NCI-H345 (cell line): Measurements from ENCODE around the gene SLC22A17.
A peak's percentile ranks its signal among the peaks of the same experiment; 100 is the strongest.

Source experiments
- DNase-seq: peaks from one replicate; lab custom pipeline; 2025; lab: John Stamatoyannopoulos, UW

The SLC22A17 gene

GRCh38 chr14:23307687-23308644, 44.7 kb downstream of the SLC22A17 start:
- no peak for DNase-seq

- DNase-seq = no peak
These were observed 45.5 kb downstream of the SLC22A17 start for GRCh38 chr14:23307146-23307530.

- DNase-seq = peak; percentile 89
These were observed 46.1 kb downstream of the SLC22A17 start, which contains the start of gene BCL2L2 for GRCh38 chr14:23306412-23307145. Gene BCL2L2, plus strand, starts transcription at chr14:23306833. Its CDS starts 935 bp downstream, at chr14:23307768.

GRCh38 chr14:23302290-23303225, 50.1 kb downstream of the SLC22A17 start, which contains the start of gene PPP1R3E:
Gene PPP1R3E, minus strand, starts transcription at chr14:23302859. Its CDS starts 283 bp downstream, at chr14:23302576.
- DNase-seq = peak; percentile 89

GRCh38 chr14:23301969-23302289, 50.8 kb downstream of the SLC22A17 start:
- DNase-seq = no peak

GRCh38 chr14:23301288-23301968, 51.3 kb downstream of the SLC22A17 start:
- DNase-seq = peak; percentile 99

- no peak for DNase-seq
These were observed 51.9 kb downstream of the SLC22A17 start for GRCh38 chr14:23300687-23301223.

GRCh38 chr14:23299986-23300686, 52.6 kb downstream of the SLC22A17 start:
- no peak for DNase-seq

- DNase-seq = peak; percentile 7
These were observed 53.3 kb downstream of the SLC22A17 start for GRCh38 chr14:23299211-23299957.

GRCh38 chr14:23297611-23298277, 54.9 kb downstream of the SLC22A17 start:
- DNase-seq = no peak

GRCh38 chr14:23297096-23297495, 55.6 kb downstream of the SLC22A17 start:
- DNase-seq = no peak
